ENCODE results near the gene UNK. TPM values are rescaled to one million over a fixed set of nuclear protein-coding genes. Genes with fewer than 3 reads are reported as not detected.
"Not testable (repeated sequence)": the region's sequence is repeated elsewhere in the genome, so short reads cannot be mapped to it uniquely, and the experiment has no call there.

The UNK gene
- polyA plus RNA-seq, 3 donors: 28.5 to 32.3 (median 32.0) TPM

- no peak for DNase-seq (ENCODE audit: low read depth in 3 of 3, low spot score in 2 of 3)
These were observed 13.0 kb upstream of the UNK start for GRCh38 chr17:75771334-75772281.

DNA sequence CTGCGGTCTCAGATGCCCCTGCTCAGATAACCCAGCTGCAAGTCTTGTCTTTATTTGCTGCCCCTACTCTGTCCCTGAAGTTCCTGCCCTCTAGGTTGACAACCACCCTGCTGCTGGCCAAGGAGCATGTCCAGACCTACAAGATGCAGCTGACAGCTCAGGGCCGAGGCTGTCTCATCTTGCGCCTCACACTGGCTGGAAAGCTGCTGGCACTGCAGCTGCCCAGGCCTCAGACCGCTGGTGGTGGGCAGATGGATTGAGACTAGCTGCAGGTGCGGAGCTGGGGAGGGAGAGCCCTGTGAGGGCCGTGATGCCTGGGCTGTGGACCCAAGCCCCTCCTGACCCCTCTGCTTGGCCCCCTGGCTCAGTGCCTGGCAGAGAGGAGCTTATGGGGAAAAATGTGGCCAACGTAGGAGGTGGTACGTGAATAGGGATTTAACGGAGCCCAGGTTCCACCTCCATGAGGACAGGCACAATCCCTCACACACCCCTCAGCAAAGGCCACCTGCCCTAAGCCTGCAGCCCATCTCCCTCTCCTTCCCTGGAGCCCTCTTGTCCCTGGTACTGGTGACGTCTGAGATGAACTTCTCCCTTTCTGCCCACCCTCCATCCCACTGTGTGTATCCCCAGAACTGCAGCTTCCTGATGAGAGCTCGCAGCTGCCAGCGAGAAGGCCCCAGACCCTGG, 11.3 kb upstream of the UNK start:
- DNase-seq (ENCODE audit: low read depth in 3 of 3, low spot score in 2 of 3): no peak

GRCh38 chr17:75773808-75774470, 10.7 kb upstream of the UNK start:
- DNase-seq (ENCODE audit: low read depth in 3 of 3, low spot score in 2 of 3): no peak

GRCh38 chr17:75774471-75774990, 10.1 kb upstream of the UNK start:
- no peak for DNase-seq (ENCODE audit: low read depth in 3 of 3, low spot score in 2 of 3)

DNA sequence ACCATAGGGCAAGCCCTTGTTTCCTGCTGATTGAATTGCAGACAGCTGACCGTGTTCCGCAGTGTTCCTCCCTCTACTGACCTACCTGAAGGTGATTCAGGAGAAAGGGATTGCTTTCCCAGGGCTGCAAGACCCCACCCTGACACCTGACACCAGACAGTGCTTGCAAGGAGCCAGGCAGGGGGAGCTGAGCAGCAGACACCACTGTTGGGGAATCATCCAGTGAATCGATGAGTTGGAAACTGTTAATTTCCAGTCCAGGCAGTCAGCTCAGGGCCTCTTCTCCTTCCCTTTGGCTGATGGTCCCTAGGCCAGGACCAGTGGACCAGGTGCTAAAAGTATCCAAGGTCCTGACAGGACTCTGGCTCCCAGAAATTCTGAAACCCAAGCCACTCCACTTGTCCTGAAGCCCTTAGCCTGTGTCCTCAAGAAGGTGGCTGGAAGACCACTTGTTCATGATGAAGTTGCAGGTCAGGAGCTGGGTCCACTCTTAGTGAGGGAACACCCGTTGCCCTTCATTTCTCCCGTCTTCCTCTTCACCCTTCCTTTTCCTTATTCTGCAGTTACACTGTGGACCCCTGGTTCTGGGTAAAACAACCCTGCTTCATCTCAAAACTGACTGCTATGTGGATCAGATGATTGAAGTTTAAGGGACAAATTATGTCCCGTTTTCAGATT, 9.5 kb upstream of the UNK start:
- DNase-seq (ENCODE audit: low read depth in 3 of 3, low spot score in 2 of 3): no peak

GRCh38 chr17:75776386-75777295, 8.0 kb upstream of the UNK start:
- no peak for DNase-seq (ENCODE audit: low read depth in 3 of 3, low spot score in 2 of 3)

DNA sequence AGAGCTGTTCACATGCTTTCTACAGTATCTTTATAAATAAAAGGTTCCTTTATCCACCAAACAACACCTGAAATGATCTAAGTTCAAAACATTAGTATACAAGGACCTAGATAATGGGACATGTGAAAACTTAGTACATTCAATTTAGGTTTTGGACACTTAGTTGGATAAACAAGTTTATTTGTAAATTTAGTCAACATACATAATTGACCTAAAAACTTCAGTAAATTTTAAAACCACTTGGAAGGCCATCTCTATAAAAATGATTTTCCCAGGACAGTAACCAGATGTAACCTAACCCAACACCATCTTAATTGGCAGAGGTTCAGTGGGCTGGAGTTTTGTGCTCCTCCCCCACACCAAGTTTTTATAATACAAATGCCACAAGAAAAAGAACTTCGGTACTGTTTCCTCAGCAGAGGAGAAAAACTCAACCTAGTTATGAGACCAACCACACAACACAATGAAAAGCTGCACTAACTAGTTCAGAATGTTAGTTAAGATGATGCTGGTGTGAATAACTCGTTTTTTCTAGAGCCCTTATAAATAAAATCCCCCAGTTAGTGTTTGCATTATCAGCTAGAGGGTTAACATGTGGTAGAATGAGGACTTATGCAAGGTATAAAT, 7.2 kb upstream of the UNK start:
- no peak for DNase-seq (ENCODE audit: low read depth in 3 of 3, low spot score in 2 of 3)

GRCh38 chr17:75778066-75778860, 6.3 kb upstream of the UNK start:
- DNase-seq (ENCODE audit: low read depth in 3 of 3, low spot score in 2 of 3): not testable (repeated sequence)

DNA sequence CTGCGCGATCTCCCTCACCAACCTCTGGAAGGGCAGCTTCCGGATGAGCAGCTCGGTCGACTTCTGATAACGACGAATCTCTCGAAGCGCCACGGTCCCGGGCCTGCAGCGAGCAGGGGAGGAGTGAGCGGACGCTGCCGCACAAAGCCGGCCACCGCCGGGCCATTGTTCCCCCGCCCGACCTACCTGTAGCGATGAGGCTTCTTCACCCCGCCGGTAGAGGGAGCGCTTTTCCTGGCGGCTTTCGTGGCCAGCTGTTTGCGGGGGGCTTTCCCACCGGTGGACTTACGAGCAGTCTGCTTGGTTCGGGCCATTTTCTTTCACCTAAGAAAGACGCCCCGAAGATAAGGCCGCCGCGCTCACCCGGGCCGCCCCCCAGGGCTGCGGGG, 5.8 kb upstream of the UNK start:
- DNase-seq (ENCODE audit: low read depth in 3 of 3, low spot score in 2 of 3): no peak

- peak; percentile 98 to 99 (median 99) for DNase-seq (ENCODE audit: low read depth in 3 of 3, low spot score in 2 of 3)
These were observed 5.2 kb upstream of the UNK start for GRCh38 chr17:75779250-75779986.

GRCh38 chr17:75779987-75780889, 4.4 kb upstream of the UNK start:
- no peak for DNase-seq (ENCODE audit: low read depth in 3 of 3, low spot score in 2 of 3)

- no peak for DNase-seq (ENCODE audit: low read depth in 3 of 3, low spot score in 2 of 3)
These were observed 1.4 kb upstream of the UNK start for GRCh38 chr17:75783069-75783783.

DNA sequence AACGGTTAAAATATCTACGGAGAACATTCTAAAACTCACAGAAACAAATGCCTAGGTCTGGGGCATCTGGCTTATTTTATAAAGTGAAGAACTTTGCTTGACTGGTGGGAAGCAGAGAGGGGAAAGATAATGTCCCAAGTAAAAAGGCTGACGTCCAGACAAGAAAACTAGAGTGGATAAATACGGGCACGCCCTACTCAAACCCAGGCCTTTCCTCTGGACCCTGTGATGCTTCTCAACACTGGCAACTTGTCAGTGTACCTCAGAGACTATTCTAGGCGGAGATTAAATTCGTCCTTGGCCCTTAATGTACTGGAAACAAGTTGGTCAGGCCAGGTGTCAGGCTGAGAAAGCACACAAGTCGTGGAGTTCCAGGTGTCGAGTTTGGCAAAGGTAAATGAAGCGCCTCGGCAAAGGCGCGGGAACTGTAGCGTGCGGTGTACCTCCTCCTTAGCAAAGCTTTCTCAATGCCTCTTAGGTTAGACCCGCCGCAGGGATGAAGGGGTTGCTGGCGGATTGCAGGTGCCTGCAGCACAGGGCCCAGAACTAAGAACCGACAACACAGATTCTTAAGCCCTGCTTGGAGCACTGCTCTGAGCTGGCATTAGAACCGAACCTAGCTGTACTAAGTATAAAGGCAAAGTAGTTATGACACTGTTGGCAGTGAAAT, 668 bp upstream of the UNK start:
- no peak for DNase-seq (ENCODE audit: low read depth in 3 of 3, low spot score in 2 of 3)

DNA sequence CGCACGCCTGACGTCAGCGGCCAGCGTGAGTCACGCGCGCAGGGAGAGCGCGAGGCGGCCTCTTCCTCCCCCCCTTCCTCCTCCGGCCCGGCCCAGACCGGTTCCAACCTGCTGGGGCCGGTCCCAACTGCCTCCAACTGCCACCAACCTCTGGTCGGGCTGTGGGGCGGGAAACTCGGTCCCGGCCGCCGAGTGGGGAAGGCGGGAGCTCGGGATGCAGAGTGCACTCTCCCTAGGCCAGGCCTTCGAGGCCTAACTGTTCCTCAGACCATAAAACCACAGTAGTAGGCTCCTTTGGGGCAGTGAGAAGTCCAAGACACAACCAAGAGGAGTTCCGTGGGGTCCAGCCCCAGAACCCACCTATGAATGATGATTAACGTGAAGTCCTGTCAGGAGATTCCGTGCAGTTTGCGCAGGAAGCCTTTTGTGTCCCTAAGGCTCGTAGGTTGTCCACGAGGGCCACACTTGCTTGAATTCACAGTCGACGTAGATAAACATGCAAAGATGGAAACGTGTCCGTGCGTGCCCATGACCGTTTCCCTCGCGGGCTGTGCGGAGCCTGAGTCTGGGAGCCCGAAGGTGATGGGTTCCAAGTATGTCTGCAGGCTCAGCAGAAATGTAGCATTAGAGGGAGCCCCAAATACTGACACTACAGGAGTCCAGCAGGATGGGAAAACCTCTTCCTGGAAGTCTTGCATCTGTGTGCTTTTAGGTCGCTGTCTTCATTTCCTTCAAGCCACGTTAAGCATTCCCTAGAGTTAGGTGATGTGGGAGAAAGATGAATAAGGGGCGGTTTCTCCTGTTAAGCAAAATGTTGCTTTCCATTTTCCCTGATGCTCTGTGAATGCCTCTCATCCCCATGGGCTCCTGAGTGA, 647 bp downstream of the UNK start:
- DNase-seq (ENCODE audit: low read depth in 3 of 3, low spot score in 2 of 3): peak in 2 of 3 donors; percentile 79 to 87

Measured in right renal cortex interstitium (tissue), 3 donors.